HG02610 (cell line): Measurements from ENCODE around the gene PLA2G2C.

Experiments
- ATAC-seq: cut with Tn5 transposase; IDR thresholded peaks from one replicate; pipeline ENCODE4 v1.9.1; 2021; ENCODE audit warnings: mild to moderate bottlenecking, moderate library complexity; ENCODE audit not compliant: unreplicated experiment

Gene PLA2G2C

GRCh38 chr1:20184997-20185833 lies 1.1 kb downstream of the PLA2G2C start:
- no peak for ATAC-seq

- no peak for ATAC-seq
These were observed 1.8 kb downstream of the PLA2G2C start for GRCh38 chr1:20184481-20184900.

- no peak for ATAC-seq
These were observed 2.6 kb downstream of the PLA2G2C start for GRCh38 chr1:20183616-20184271.

- ATAC-seq, result no peak
These were observed 3.3 kb downstream of the PLA2G2C start for GRCh38 chr1:20183035-20183434.

- ATAC-seq, result no peak
These were observed 3.9 kb downstream of the PLA2G2C start for GRCh38 chr1:20182415-20182814.

DNA sequence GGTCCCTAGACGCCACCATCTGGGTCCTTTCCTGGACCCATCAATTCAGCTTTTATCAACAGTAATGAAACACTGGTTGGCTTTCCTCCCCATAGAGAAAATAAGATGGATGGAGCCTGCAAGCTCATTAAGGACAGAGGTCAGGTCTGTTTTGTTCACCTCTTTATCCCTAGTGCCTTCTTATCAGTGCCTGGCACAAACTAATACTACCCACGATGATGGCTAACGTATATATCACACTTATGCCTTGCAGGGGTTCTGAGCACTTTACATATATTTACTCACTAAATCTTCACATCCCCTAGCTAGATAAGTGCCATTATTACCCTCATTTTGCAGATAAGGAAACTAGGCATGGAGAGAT lies 5.5 kb downstream of the PLA2G2C start:
- no peak for ATAC-seq

- ATAC-seq, result no peak
These were observed 6.0 kb downstream of the PLA2G2C start for GRCh38 chr1:20180129-20180843.

DNA sequence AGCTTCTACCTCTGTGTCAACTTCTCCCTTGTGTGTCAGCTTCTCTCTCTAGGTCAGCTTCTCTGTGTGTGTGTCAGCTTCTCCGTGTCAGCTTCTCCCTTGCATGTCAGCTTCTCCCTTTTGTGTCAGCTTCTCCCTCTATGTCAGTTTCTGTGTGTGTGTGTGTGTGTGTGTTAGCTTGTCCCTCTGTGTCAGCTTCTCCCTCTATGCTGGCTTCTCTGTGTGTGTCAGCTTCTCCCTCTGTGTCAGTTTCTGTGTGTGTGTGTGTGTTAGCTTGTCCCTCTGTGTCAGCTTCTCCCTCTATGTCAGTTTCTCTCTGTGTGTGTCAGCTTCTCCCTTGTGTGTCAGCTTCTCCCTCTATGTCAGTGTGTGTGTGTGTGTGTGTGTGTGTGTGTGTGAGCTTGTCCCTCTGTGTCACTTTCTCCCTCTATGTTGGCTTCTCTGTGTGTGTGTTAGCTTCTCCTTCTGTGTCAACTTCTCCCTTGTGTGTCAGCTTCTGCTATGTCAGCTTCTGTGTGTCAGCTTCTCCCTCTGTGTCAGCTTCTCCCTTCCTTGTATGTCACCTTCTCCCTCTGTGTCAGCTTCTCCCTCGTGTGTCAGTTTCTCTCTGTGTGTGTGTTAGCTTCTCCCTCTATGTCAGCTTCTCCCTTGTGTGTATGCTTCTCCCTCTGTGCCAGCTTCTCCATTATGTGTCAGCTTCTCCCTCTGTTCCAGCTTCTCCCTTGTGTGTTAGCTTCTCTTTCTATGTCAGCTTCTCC lies 6.8 kb downstream of the PLA2G2C start:
- ATAC-seq, result no peak

DNA sequence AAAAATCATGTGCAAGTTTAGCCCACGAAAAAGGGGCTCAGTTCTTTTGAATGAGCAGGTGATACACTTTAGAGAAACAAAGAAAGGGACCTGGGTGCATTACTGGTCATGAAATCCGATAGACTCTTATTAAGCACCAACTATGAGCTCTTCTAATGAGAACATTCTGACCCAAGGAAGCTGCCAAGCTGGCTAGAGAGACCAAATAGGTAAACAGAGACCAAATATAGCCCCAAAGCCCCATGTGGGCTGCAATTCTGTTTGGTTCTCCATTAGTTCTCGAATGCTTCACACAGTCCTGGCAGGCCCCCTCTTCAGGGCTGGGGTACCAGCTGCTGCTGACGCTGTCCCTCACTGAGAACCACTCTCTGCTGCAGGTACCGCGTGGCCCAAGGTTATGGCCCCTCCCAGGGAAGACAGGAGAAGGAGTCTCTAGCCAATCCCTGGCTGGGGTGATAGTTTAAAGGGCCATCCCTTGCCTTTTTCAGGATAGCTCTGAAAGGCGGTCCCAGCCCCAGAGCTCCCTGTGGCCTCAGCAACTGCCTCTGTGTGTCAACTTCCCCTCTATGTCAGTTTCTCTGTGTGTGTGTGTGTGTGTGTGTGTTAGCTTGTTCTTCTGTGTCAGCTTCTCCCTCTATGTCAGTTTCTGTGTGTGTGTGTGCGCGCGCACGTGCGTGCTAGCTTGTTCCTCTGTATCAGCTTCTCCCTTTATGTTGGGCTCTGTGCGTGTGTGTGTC lies 7.5 kb downstream of the PLA2G2C start:
- no peak for ATAC-seq

- ATAC-seq, result no peak
These were observed 11.2 kb downstream of the PLA2G2C start for GRCh38 chr1:20174937-20175666.

DNA sequence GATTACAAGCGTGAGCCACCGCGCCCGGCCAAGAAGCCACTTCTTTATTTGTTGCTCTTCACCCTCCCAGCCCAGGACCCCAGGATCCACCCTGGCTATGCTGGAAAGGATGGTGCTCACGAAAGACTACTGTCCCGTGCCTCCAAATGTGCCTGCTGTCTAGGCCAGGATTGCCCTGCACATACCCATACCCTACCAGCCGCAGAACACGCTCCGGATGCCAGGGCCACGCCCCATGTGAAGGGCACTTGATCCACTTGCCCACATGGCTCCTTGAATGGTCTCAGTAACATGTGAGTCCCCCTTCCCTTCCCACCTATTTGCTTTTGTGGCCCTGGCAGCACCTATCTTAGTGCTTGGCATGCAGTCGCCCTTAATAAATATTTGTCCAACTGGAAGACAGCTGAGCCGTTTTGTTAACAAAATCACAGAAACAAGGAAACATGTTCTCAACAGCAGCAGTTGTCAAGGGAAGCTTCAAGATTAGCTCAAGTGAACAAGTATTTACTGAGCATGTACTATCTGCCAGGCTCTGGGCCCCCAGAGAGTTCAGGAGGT lies 14.2 kb downstream of the PLA2G2C start:
- ATAC-seq, result no peak

DNA sequence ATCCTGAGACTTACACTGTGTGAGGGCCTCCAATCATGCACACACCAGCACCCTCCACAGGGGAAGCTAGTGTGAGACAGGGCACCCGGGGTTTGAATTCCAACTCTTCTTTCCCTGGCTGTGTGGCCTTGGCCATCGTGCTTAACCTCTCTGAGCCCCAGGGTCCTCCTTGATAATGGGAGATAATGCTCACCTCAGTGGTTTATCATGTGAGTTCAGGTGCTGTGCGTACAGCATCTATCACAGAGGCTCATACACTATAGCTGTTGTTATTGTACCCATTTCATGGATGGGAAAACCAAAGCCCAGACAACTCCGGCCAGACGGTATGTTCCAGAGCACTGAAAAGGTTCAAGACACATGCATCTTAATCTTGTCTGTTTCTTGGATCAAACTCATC lies 16.4 kb downstream of the PLA2G2C start:
- no peak for ATAC-seq

DNA sequence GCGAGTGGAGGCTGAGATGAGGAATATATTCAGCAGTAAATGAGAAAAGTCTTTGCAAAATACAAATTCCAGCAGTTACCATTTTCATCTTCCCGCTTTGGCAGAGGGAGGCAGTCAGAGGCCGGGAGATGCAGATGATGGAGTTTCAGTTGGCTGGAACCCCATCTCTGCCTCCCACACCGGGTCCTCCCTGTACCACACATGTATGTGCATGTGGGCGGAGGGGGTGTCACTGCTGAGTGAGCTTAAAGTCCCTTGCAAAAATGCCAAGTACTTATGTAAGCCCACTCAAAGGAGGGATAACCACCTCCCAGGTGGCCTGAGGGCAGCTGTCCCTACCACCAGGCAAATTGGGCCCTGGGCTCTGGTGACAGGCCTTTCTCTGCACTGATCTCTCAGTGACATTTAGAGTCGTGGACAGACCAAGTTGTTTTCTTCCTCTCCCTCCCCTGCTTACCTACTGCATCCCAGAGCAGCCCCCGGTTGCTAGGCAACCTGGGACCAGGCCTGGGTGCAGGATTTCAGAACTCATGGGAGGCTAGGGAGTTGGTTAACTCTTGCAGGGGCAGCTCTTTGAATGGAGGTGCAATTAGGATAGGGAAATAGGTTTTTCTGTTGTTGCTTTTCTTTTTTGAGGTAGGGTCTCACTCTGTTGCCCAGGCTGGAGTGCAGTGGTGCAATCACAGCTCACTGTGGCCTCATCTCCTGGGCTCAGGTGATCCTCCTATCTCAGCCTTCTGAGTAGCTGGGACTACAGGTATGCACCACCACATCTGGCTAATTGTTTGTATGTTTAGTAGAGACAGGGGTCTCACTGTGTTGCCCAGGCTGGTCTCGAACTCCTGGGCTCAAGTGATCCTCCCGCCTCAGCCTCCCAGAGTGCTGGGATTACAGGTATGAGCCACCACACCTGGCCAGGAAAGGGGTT lies 17.5 kb downstream of the PLA2G2C start:
- ATAC-seq, result no peak

GRCh38 chr1:20167126-20167525 lies 19.2 kb downstream of the PLA2G2C start:
- ATAC-seq, result no peak

GRCh38 chr1:20166051-20166450 lies 20.3 kb downstream of the PLA2G2C start:
- no peak for ATAC-seq

GRCh38 chr1:20165522-20165951 lies 20.8 kb downstream of the PLA2G2C start:
- no peak for ATAC-seq

GRCh38 chr1:20164694-20165202 lies 21.6 kb downstream of the PLA2G2C start:
- no peak for ATAC-seq

DNA sequence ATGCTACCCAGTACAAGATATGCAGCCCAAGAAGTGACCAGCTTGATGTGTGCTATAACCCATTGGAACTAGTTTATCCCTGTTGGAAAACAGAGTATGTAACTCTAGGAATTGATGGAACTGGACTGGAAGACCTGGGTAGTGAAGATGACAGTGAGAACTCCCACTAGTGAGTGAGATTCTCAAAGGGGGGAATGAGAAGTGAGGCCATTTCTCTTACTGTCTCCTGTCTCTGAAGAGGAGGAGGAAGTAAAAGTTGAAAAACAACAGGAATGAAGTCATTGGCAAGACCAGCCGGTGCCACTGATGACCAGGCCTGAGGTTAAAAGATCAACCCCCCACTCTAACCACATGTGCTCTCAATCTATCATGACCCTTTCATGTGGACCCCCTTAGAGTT lies 26.3 kb downstream of the PLA2G2C start:
- ATAC-seq, result no peak
